CD4-positive, alpha-beta T cell treated with Interleukin-4 for 4 hours (primary cell): ENCODE measurements around the gene EBPL.
"Not testable (repeated sequence)": the region's sequence is repeated elsewhere in the genome, so short reads cannot be mapped to it uniquely, and the experiment has no call there.

Experiments used
- DNase-seq: peaks from one replicate; pipeline ENCODE4 v3.0.0-alpha.2; 2020

Gene EBPL

GRCh38 chr13:49690995-49691784, at the start of gene EBPL:
Gene EBPL (minus strand): TSS chr13:49691486. CDS start chr13:49691424, 62 bp downstream.
- peak; percentile 79 for DNase-seq

GRCh38 chr13:49740870-49741269, 49.6 kb upstream of the EBPL start:
- DNase-seq: no peak

GRCh38 chr13:49739498-49740187, 48.4 kb upstream of the EBPL start:
- no peak for DNase-seq

GRCh38 chr13:49733181-49733951, 42.1 kb upstream of the EBPL start:
- no peak for DNase-seq

GRCh38 chr13:49731766-49732165, 40.5 kb upstream of the EBPL start:
- DNase-seq: no peak

- DNase-seq: no peak
Measured at GRCh38 chr13:49716615-49717014, 25.3 kb upstream of the EBPL start.

- no peak for DNase-seq
Measured at GRCh38 chr13:49714757-49715156, 23.5 kb upstream of the EBPL start.

GRCh38 chr13:49711218-49711863, 20.1 kb upstream of the EBPL start:
- no peak for DNase-seq

GRCh38 chr13:49704264-49704663, 13.0 kb upstream of the EBPL start:
- not testable (repeated sequence) for DNase-seq

GRCh38 chr13:49701491-49701890, 10.2 kb upstream of the EBPL start:
- no peak for DNase-seq

GRCh38 chr13:49697468-49697867, 6.2 kb upstream of the EBPL start:
- DNase-seq: no peak

- DNase-seq: no peak
Measured at GRCh38 chr13:49694446-49694845, 3.2 kb upstream of the EBPL start.

- no peak for DNase-seq
Measured at GRCh38 chr13:49693877-49694276, 2.6 kb upstream of the EBPL start.

- DNase-seq: no peak
Measured at GRCh38 chr13:49693191-49693733, 2.0 kb upstream of the EBPL start.

- no peak for DNase-seq
Measured at GRCh38 chr13:49690133-49690994, 922 bp downstream of the EBPL start.

GRCh38 chr13:49683489-49683888, 7.8 kb downstream of the EBPL start:
- no peak for DNase-seq

GRCh38 chr13:49681842-49682435, 9.3 kb downstream of the EBPL start:
- no peak for DNase-seq

- DNase-seq: no peak
Measured at GRCh38 chr13:49679246-49679645, 12.0 kb downstream of the EBPL start.

GRCh38 chr13:49678191-49678914, 12.9 kb downstream of the EBPL start:
- no peak for DNase-seq

- DNase-seq: no peak
Measured at GRCh38 chr13:49676581-49677298, 14.5 kb downstream of the EBPL start.
